IMR-90 (cell line): Measurements from ENCODE around the gene URB2. TPM values are rescaled to one million over a fixed set of nuclear protein-coding genes. Genes with fewer than 3 reads are reported as not detected.

ENCODE experiments used
- ATAC-seq: fragments of 200-7000 bp; cut with Tn5 transposase; 2 replicates; pipeline ENCODE4 v1.9.1; 2020; ENCODE audit warnings: low read depth, mild to moderate bottlenecking, moderate library complexity
- BruUV-seq: library from RNA; stranded (reverse); fragments of 400-500 nt; replicated peaks from 2 replicates; lab custom pipeline; 2021; lab: Mats Ljungman, UMichigan
- CTCF ChIA-PET: fragments of 300-600 bp; formaldehyde crosslinking; extraction: SDS; loops from one replicate; lab custom pipeline; 2021; ENCODE audit warnings: antibody characterized with exemption; lab: Yijun Ruan, JAX
- POLR2A ChIA-PET: fragments of 300-600 bp; sonication (Branson Sonifier 250); formaldehyde crosslinking; loops from one replicate; lab custom pipeline; 2022; ENCODE audit warnings: antibody characterized with exemption; ENCODE audit not compliant: unreplicated experiment; lab: Charles Lee
- DNase-seq: peaks from one replicate; pipeline ENCODE4 v3.0.0; 2013
- H2AFZ ChIP-seq: replicated peaks from 2 replicates; pipeline ENCODE3; 2013; ENCODE audit warnings: low read length, mild to moderate bottlenecking; ENCODE audit not compliant: poor library complexity
- H2AK5ac ChIP-seq: 2 replicates; pipeline ENCODE4 v1.6.1; 2013; ENCODE audit warnings: low read depth, low read length, inconsistent platforms
- H2AK9ac ChIP-seq: replicated peaks from 2 replicates; pipeline ENCODE3; 2013; ENCODE audit warnings: mild to moderate bottlenecking, low read depth, low read length, moderate library complexity; ENCODE audit not compliant: poor library complexity
- H2BK120ac ChIP-seq: 2 replicates; pipeline ENCODE4 v1.6.1; 2013; ENCODE audit warnings: low read depth, low read length, inconsistent platforms
- H2BK15ac ChIP-seq: 3 replicates; pipeline ENCODE4 v1.6.1; 2013; ENCODE audit warnings: low read depth, low read length, inconsistent platforms
- H2BK20ac ChIP-seq: 2 replicates; pipeline ENCODE4 v1.6.1; 2013; ENCODE audit warnings: low read depth, mild to moderate bottlenecking, inconsistent platforms, low read length, moderate library complexity
- H2BK5ac ChIP-seq: 2 replicates; pipeline ENCODE4 v1.6.1; 2013; ENCODE audit warnings: mild to moderate bottlenecking, low read depth, low read length, inconsistent platforms; ENCODE audit not compliant: poor library complexity, severe bottlenecking
- H3K14ac ChIP-seq: replicated peaks from 2 replicates; pipeline ENCODE4 v1.6.1; 2013; ENCODE audit warnings: low read depth, low read length, inconsistent platforms
- H3K18ac ChIP-seq: 2 replicates; pipeline ENCODE4 v1.6.1; 2013; ENCODE audit warnings: low read depth, low read length, control low read depth
- H3K23ac ChIP-seq: 2 replicates; pipeline ENCODE4 v1.6.1; 2013; ENCODE audit warnings: low read depth, low read length, inconsistent platforms
- H3K27ac ChIP-seq: 2 replicates; pipeline ENCODE4 v1.5.1; 2013; ENCODE audit warnings: mild to moderate bottlenecking, control low read depth, low read length; ENCODE audit not compliant: insufficient read depth
- H3K27me3 ChIP-seq: 2 replicates; pipeline ENCODE4 v1.6.1; 2013; ENCODE audit warnings: low read length; ENCODE audit not compliant: control insufficient read depth, insufficient read depth
- H3K36me3 ChIP-seq: 2 replicates; pipeline ENCODE4 v1.6.1; 2013; ENCODE audit warnings: low read length, mixed read lengths; ENCODE audit not compliant: control insufficient read depth, insufficient read depth
- H3K4ac ChIP-seq: 2 replicates; pipeline ENCODE4 v1.6.1; 2013; ENCODE audit warnings: low read depth, low read length, inconsistent platforms
- H3K4me1 ChIP-seq: 2 replicates; pipeline ENCODE4 v1.6.1; 2013; ENCODE audit warnings: low read length, mixed read lengths; ENCODE audit not compliant: control insufficient read depth, insufficient read depth
- H3K4me2 ChIP-seq: 2 replicates; pipeline ENCODE4 v1.6.1; 2013; ENCODE audit warnings: low read depth, mild to moderate bottlenecking, control low read depth, low read length, moderate library complexity
- H3K4me3 ChIP-seq: 2 replicates; pipeline ENCODE4 v1.5.1; 2013; ENCODE audit warnings: low read depth, mild to moderate bottlenecking, control low read depth, low read length, moderate library complexity; ENCODE audit not compliant: insufficient read depth
- H3K56ac ChIP-seq: 2 replicates; pipeline ENCODE4 v1.6.1; 2013; ENCODE audit warnings: low read length, inconsistent platforms; ENCODE audit not compliant: insufficient read depth; ENCODE audit errors: extremely low read depth
- H3K79me1 ChIP-seq, 2 experiments: 2 replicates each; pipeline ENCODE4 v1.6.1; 2013; ENCODE audit warnings: low read length in 2 of 2, inconsistent platforms in 1 of 2, low read depth in 1 of 2
- H3K9ac ChIP-seq: 2 replicates; pipeline ENCODE4 v1.6.1; 2013; ENCODE audit warnings: low read depth, low read length, control low read depth
- H3K9me1 ChIP-seq: 2 replicates; pipeline ENCODE4 v1.6.1; 2013; ENCODE audit warnings: low read length, inconsistent platforms; ENCODE audit not compliant: insufficient read depth
- H3K9me3 ChIP-seq: 2 replicates; pipeline ENCODE4 v1.6.1; 2013; ENCODE audit warnings: low read length; ENCODE audit not compliant: control insufficient read depth, insufficient read depth
- H4K20me1 ChIP-seq: 2 replicates; pipeline ENCODE4 v1.6.1; 2013; ENCODE audit warnings: low read length, inconsistent platforms; ENCODE audit not compliant: insufficient read depth
- H4K5ac ChIP-seq: 2 replicates; pipeline ENCODE4 v1.6.1; 2013; ENCODE audit warnings: mild to moderate bottlenecking, low read depth, low read length, control low read depth
- H4K8ac ChIP-seq, 2 experiments: 2 replicates each; pipeline ENCODE4 v1.6.1; 2013; ENCODE audit warnings: low read depth in 2 of 2, low read length in 2 of 2, control low read depth in 1 of 2, inconsistent platforms in 1 of 2
- H4K91ac ChIP-seq: 2 replicates; pipeline ENCODE4 v1.6.1; 2013; ENCODE audit warnings: low read depth, low read length, inconsistent platforms; ENCODE audit not compliant: insufficient read depth
- BHLHE40 ChIP-seq: fragments of 150-350 bp; IDR thresholded peaks from 2 replicates; pipeline ENCODE4 v1.6.1; 2016; ENCODE audit warnings: mild to moderate bottlenecking, low read depth, low read length
- CEBPB ChIP-seq: IDR thresholded peaks from 2 replicates; pipeline ENCODE4 v1.6.1; 2012; ENCODE audit warnings: low read depth, low read length, improper control_type of control experiment
- CHD1 ChIP-seq: IDR thresholded peaks from 2 replicates; pipeline ENCODE4 v1.6.1; 2012; ENCODE audit warnings: low read depth, low read length, improper control_type of control experiment
- FOS ChIP-seq: fragments of 150-350 bp; IDR thresholded peaks from 2 replicates; pipeline ENCODE4 v1.6.1; 2016; ENCODE audit warnings: low read depth, low read length
- MAFK ChIP-seq: IDR thresholded peaks from 2 replicates; pipeline ENCODE4 v1.6.1; 2012; ENCODE audit warnings: low read depth, low read length, improper control_type of control experiment
- MAZ ChIP-seq: IDR thresholded peaks from 2 replicates; pipeline ENCODE4 v1.6.1; 2012; ENCODE audit warnings: low read depth, mild to moderate bottlenecking, low read length, improper control_type of control experiment, moderate library complexity, borderline replicate concordance
- MXI1 ChIP-seq: IDR thresholded peaks from 2 replicates; pipeline ENCODE4 v1.6.1; 2012; ENCODE audit warnings: low read depth, mild to moderate bottlenecking, low read length, moderate library complexity, borderline replicate concordance
- NFE2L2 ChIP-seq: fragments of 150-350 bp; IDR thresholded peaks from 2 replicates; pipeline ENCODE4 v1.6.1; 2016; ENCODE audit warnings: low read depth, mild to moderate bottlenecking, low read length
- POLR2A ChIP-seq: IDR thresholded peaks from 2 replicates; pipeline ENCODE4 v1.6.1; 2012; ENCODE audit warnings: mild to moderate bottlenecking, low read depth, low read length
- RAD21 ChIP-seq: IDR thresholded peaks from 2 replicates; pipeline ENCODE4 v1.6.1; 2012; ENCODE audit warnings: low read length, improper control_type of control experiment
- RCOR1 ChIP-seq: IDR thresholded peaks from 2 replicates; pipeline ENCODE4 v1.6.1; 2012; ENCODE audit warnings: mild to moderate bottlenecking, low read length, improper control_type of control experiment; ENCODE audit not compliant: insufficient replicate concordance
- RFX5 ChIP-seq: IDR thresholded peaks from 2 replicates; pipeline ENCODE4 v1.8.0; 2012; ENCODE audit warnings: low read depth, mild to moderate bottlenecking, low read length, moderate library complexity
- SMC3 ChIP-seq: fragments of 150-350 bp; IDR thresholded peaks from 2 replicates; pipeline ENCODE4 v1.6.1; 2016; ENCODE audit warnings: low read depth, mild to moderate bottlenecking, antibody characterized with exemption, low read length, moderate library complexity
- WGBS, 2 experiments: methylation state at CpG; one replicate each; pipeline versions ENCODE4 v1.1.5 to v1.1.7; 2013; ENCODE audit warnings: missing lambda C conversion rate in 2 of 2; ENCODE audit not compliant: insufficient read length in 1 of 2; ENCODE audit errors: extremely low coverage in 2 of 2; 5-methylcytosine and 5-hydroxymethylcytosine counted together
- dilution Hi-C: fragments of 300-500 bp; cut with HindIII; formaldehyde crosslinking; loops from one replicate; pipeline ENCODE4 v1.14.3; 2018; ENCODE audit warnings: low sequenced_read_pairs; ENCODE audit not compliant: unreplicated experiment
- in situ Hi-C: fragments of 300-500 bp; cut with MboI; formaldehyde crosslinking; loops from 3 replicates; pipeline ENCODE4 v1.14.3; 2019; ENCODE audit warnings: low sequenced_read_pairs, inconsistent platforms, mixed read lengths
- intact Hi-C: fragments of 100-400 bp; cut with micrococcal nuclease; formaldehyde crosslinking; loops from 2 replicates; pipeline ENCODE4 v1.10.0; 2022
- polyA plus RNA-seq, 3 experiments: library from polyadenylated mRNA; depleted of rRNA; stranded (reverse); fragments of >200 nt; gene quantifications; 2 replicates each; pipeline ENCODE4 v1.2.3, GENCODE V29; 2012; ENCODE audit warnings: low replicate concordance in 1 of 3
- total RNA-seq: library from RNA; depleted of rRNA; stranded (reverse); fragments of >200 nt; gene quantifications from 2 replicates; pipeline ENCODE4 v1.2.3, GENCODE V29; 2012
- TF ChIP-seq, protein P1 (sequence below): conservative IDR thresholded peaks from 2 replicates; pipeline ENCODE4 v1.5.1; 2012; ENCODE audit warnings: mild to moderate bottlenecking, low read depth, low read length, improper control_type of control experiment
- TF ChIP-seq, protein P2 (sequence below): fragments of 150-350 bp; IDR thresholded peaks from 2 replicates; pipeline ENCODE4 v1.6.1; 2017; ENCODE audit warnings: mild to moderate bottlenecking, antibody characterized with exemption, low read length, low read depth
- TF ChIP-seq, protein P3 (sequence below): fragments of 150-350 bp; IDR thresholded peaks from 2 replicates; pipeline ENCODE4 v1.6.1; 2016; ENCODE audit warnings: low read depth, mild to moderate bottlenecking, low read length, moderate library complexity, borderline replicate concordance

Gene URB2
- total and polyA plus RNA-seq, 2 of the 4 experiments (the other 2 are of a cell fraction): 5.9 to 15.4 TPM

DNA sequence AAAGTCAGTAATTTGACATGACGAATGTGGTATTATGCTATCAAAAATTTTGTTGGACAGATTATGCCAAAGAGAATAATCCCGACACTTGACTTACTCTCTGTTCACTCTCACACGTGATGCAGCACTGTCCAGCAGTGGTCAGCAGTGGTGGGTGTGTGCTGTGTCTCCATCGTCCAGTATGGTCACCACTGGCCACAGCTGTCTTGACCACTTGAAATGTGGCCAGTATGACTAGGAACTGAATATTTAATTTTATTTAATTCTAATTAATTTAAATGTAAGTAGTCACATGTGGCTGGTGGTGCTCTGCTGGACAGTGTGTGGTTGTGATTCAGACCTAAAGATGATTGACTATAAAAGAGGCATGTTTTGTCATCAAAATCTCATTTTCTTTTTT, 24.0 kb downstream of the URB2 start:
- Histone ChIP-seq H3K18ac (no peak overlapping the region), H3K9me3 (no peaks in the 10 kb centered on the region), H3K36me3 (peaks cover 44% of the 10 kb centered on the region), H2BK5ac (no peak overlapping the region), H3K4me3 (no peak overlapping the region), H3K79me1 (peaks cover 4% of the 10 kb centered on the region in 2 experiments; a peak in 1 of 4 replicates), H3K4ac (no peak overlapping the region), H4K91ac (no peak overlapping the region), H2AFZ (no peak overlapping the region), H3K23ac (no peak overlapping the region), H2BK20ac (no peak overlapping the region), H2BK120ac (no peak overlapping the region), H3K9ac (no peak overlapping the region), H3K4me1 (no peaks in the 10 kb centered on the region), H3K56ac (no peak overlapping the region), H2AK9ac (no peak overlapping the region), H4K5ac (no peak overlapping the region), H4K8ac (no peak overlapping the region), H3K27me3 (no peaks in the 10 kb centered on the region), H2BK15ac (no peak overlapping the region), H2AK5ac (no peak overlapping the region), H3K27ac (no peak overlapping the region), H4K20me1 (no peaks in the 10 kb centered on the region), H3K9me1 (peaks cover 4% of the 10 kb centered on the region; the same call in 1 of the 2 replicates), H3K4me2 (no peak overlapping the region), H3K14ac (no peak overlapping the region)
- TF ChIP-seq RAD21: no peak
- no peak for TF ChIP-seq CEBPB
- TF ChIP-seq BHLHE40: no peak
- no peak for TF ChIP-seq RCOR1
- TF ChIP-seq, protein P1, sequence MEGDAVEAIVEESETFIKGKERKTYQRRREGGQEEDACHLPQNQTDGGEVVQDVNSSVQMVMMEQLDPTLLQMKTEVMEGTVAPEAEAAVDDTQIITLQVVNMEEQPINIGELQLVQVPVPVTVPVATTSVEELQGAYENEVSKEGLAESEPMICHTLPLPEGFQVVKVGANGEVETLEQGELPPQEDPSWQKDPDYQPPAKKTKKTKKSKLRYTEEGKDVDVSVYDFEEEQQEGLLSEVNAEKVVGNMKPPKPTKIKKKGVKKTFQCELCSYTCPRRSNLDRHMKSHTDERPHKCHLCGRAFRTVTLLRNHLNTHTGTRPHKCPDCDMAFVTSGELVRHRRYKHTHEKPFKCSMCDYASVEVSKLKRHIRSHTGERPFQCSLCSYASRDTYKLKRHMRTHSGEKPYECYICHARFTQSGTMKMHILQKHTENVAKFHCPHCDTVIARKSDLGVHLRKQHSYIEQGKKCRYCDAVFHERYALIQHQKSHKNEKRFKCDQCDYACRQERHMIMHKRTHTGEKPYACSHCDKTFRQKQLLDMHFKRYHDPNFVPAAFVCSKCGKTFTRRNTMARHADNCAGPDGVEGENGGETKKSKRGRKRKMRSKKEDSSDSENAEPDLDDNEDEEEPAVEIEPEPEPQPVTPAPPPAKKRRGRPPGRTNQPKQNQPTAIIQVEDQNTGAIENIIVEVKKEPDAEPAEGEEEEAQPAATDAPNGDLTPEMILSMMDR: no peak
- TF ChIP-seq NFE2L2: no peak
- TF ChIP-seq MXI1: no peak
- TF ChIP-seq POLR2A: no peak
- TF ChIP-seq, protein P2, sequence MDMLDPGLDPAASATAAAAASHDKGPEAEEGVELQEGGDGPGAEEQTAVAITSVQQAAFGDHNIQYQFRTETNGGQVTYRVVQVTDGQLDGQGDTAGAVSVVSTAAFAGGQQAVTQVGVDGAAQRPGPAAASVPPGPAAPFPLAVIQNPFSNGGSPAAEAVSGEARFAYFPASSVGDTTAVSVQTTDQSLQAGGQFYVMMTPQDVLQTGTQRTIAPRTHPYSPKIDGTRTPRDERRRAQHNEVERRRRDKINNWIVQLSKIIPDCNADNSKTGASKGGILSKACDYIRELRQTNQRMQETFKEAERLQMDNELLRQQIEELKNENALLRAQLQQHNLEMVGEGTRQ: no peak
- TF ChIP-seq, protein P3, sequence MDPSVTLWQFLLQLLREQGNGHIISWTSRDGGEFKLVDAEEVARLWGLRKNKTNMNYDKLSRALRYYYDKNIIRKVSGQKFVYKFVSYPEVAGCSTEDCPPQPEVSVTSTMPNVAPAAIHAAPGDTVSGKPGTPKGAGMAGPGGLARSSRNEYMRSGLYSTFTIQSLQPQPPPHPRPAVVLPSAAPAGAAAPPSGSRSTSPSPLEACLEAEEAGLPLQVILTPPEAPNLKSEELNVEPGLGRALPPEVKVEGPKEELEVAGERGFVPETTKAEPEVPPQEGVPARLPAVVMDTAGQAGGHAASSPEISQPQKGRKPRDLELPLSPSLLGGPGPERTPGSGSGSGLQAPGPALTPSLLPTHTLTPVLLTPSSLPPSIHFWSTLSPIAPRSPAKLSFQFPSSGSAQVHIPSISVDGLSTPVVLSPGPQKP: no peak
- TF ChIP-seq FOS: no peak
- TF ChIP-seq RFX5: no peak
- TF ChIP-seq CHD1: no peak
- TF ChIP-seq MAFK: no peak
- TF ChIP-seq MAZ: no peak
- TF ChIP-seq SMC3: no peak
- in situ Hi-C loops (no loop called here), intact Hi-C loops (no loop called here), dilution Hi-C loops (no loop called here)
- ChIA-PET CTCF (interaction anchor here (0.6 to 1.0 kb wide), 2 partner anchors 12 to 452 kb away, joined by 3 to 6 read pairs; no protein-coding TSS in a partner anchor), POLR2A (no interaction called here)
- no TSS peak for BruUV-seq
- no peak for DNase-seq
- WGBS, 2 experiments: no CpG with 5 or more reads among the region's 4 CpGs
- ATAC-seq: no peak
